ENCODE results near the gene POMT1.

Gene POMT1

DNA sequence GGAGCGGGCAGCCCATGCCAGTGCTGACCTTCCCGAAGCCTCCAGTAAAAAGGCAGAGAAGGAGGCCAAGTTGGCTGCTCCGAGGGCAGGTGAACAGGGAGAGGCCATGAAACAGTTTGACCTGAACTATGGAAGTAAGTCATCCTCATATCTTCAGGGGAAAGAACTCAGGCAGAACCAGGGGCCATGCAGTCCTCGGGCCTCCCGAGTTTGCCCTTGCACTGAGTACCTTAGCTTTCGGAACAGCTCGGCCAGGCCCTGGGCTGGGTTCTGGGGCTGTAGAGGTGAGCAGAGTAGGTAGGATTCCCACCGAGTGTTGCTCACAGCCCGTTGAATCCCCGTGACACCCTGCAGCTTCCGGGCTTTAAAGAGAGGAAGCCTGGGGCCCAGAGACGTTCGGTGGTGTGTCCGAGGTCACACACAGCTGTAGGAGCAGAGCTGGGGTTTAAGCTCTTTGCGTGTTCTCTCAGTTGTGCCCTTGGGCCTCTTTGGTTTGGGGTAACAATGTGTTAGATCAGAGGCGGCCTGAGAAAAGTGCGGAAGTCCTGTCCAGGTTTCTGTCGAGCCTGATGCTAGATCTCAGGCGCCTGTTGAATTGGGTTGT is 24.8 kb upstream of the POMT1 start:
- DNase-seq = no peak

- DNase-seq = no peak
Measured at GRCh38 chr9:131478421-131478868, 24.3 kb upstream of the POMT1 start.

GRCh38 chr9:131478911-131479310 is 23.8 kb upstream of the POMT1 start:
- DNase-seq = no peak

DNA sequence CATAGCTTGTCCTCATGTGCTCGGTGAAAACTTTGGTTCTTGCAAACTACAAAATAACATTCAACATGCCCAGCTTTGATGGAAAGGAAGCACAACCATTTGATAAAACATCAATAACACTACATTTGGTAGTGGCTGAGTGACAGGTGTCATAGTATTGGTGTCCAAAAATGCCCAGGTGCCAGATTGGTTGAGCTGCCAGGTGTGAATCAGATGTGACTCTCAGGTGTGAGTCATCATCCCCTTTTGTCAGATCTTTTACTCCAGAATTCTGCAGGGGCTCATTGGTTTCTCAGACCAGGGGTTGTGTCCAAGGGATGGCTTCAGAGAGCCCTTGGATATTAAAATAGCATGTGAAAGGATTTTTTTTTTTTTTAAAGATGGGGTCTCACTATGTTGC is 22.5 kb upstream of the POMT1 start:
- no peak for DNase-seq

GRCh38 chr9:131481441-131482342 is 21.0 kb upstream of the POMT1 start:
- DNase-seq = no peak

- no peak for DNase-seq
Measured at GRCh38 chr9:131482343-131483006, 20.2 kb upstream of the POMT1 start.

- peak; percentile 49 for DNase-seq
Measured at GRCh38 chr9:131483319-131484050, 19.2 kb upstream of the POMT1 start.

GRCh38 chr9:131484051-131484445 is 18.7 kb upstream of the POMT1 start:
- DNase-seq = no peak

DNA sequence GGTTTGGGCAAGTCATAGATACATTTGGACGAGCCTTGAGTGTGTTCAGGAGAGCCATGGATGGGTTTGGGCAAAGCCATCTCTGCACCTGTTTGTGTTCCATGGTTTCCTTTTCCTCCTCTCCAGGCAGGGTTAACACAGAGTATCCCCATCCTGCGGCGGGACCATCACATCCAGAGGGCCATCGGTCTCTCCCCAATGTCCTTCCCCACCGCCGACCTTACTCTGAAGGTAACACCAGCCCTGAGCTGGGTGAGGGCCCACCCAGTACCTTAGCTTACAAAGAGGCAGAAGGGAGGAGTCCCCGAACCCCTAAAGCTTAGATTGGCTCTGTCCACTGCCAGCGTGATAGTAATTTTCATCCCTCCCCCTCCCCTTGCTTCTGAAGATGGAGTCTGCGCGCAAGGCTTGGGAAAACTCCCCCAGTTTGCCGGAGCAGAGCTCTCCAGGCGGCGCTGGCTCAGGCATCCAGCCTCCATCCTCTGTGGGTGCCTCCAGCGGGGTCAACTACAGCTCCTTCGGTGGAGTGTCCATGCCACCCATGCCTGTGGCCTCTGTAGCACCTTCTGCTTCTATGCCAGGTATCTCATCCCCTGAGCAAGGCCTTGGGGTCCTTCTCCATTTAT is 18.0 kb upstream of the POMT1 start:
- DNase-seq = no peak

GRCh38 chr9:131485206-131485605 is 17.5 kb upstream of the POMT1 start:
- DNase-seq = no peak

GRCh38 chr9:131485728-131486422 is 16.8 kb upstream of the POMT1 start:
- no peak for DNase-seq

- DNase-seq = no peak
Measured at GRCh38 chr9:131487001-131487400, 15.7 kb upstream of the POMT1 start.

GRCh38 chr9:131487621-131488031 is 15.1 kb upstream of the POMT1 start:
- DNase-seq = no peak

GRCh38 chr9:131490514-131490913 is 12.2 kb upstream of the POMT1 start:
- DNase-seq = no peak

GRCh38 chr9:131491001-131491710 is 11.6 kb upstream of the POMT1 start:
- no peak for DNase-seq

DNA sequence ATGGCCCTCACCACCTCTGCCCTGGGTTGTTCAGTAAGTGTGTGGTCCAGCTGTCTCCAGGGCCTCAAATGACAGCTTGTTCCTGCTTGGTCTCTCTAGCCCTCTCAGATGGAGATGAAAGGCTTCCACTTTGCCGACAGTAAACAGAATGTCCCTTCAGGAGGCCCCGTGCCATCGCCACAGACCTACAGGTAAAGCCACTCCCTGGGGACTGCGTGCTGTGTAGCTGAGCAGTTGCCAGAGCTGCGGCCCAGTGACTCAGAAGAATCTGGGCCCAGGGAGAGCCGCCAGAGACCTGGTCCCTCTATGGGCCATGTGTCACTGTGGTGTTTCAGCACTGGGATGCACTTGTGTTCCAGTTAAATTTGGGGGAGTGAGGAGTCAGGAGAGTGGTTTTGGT is 10.6 kb upstream of the POMT1 start:
- no peak for DNase-seq

GRCh38 chr9:131494296-131494870 is 8.3 kb upstream of the POMT1 start:
- no peak for DNase-seq

DNA sequence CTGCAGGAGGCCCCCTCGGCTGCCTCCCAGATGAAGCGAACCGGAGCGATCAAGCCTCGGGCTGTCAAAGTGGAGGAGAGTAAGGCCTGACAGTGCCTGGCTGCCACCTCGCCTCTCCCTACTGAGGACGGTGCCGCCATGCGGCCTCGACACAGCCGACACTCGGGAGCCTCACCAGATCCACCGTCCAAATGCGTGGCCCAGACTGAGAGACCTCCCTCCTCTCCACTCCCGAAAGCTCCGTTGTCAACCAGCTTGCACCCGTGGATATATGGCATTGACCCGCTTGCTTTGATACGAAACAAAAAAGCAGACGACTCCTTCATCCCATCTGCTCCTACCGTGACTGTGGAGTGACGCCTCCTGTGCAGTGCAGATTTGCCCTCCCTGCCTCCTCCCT is 6.9 kb upstream of the POMT1 start:
- DNase-seq = no peak

- DNase-seq = no peak
Measured at GRCh38 chr9:131496844-131497405, 5.8 kb upstream of the POMT1 start.

DNA sequence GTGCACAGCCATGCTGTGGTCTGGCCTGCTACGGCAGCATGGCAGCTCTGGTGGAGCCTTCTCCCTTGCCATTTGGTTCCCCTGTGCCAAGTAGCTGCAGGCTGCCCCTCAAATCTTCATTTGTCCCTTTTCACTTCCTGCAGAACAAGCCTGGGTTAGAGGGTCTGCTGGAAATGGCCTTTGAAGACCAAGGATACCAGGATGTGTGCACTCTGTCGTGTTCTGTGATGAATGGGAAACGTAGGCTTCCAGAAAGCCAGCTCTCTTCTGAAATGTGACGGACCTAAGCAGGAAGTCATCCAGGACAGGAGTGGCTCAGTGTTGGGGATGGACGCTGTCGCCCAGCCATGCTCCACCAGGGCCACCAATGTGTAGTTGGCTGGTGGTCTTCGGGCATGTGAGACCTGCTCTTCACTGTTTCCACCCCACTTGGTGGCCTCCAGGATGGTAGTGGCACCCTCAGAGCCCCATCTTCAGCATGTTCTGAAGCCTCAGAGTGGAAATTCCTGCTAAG is 3.4 kb upstream of the POMT1 start:
- DNase-seq = no peak
